CD4-positive, alpha-beta T cell (primary cell): ENCODE measurements around the gene SERPINA5. TPM values are rescaled to one million over a fixed set of nuclear protein-coding genes. Genes with fewer than 3 reads are reported as not detected.

Source experiments
- ATAC-seq: fragments of 200-7000 bp; cut with Tn5 transposase; one replicate; pipeline ENCODE4 v1.10.0; 2022; ENCODE audit warnings: mild to moderate bottlenecking; ENCODE audit not compliant: poor library complexity
- CTCF ChIA-PET: fragments of 350-600 bp; sonication (Branson Sonifier 250); formaldehyde crosslinking; loops from one replicate; lab custom pipeline; 2021; ENCODE audit warnings: antibody characterized with exemption, inconsistent platforms; lab: Charles Lee
- POLR2A ChIA-PET: fragments of 350-600 bp; sonication (Branson Sonifier 250); formaldehyde crosslinking; loops from one replicate; lab custom pipeline; 2021; ENCODE audit warnings: antibody characterized with exemption, inconsistent platforms; lab: Charles Lee
- DNase-seq, 14 experiments: peaks; one replicate each; pipeline ENCODE4 v3.0.0-alpha.2; 2013 to 2020; ENCODE audit warnings: mixed read lengths in 2 of 14
- H3K27ac ChIP-seq, 2 donors: one replicate each; pipeline versions ENCODE4 v1.5.1 to v1.7.0; 2013; ENCODE audit warnings: low read length in 2 of 2, low read depth in 1 of 2, mild to moderate bottlenecking in 1 of 2
- H3K27me3 ChIP-seq, 2 experiments: 1 replicate in 1 of 2; 2 replicates in 1 of 2; pipeline versions ENCODE4 v1.6.1 to v1.7.0; 2013; ENCODE audit warnings: low read length in 2 of 2, control low read depth in 1 of 2, mild to moderate bottlenecking in 1 of 2, moderate library complexity in 1 of 2; ENCODE audit not compliant: insufficient read depth in 2 of 2, control insufficient read depth in 1 of 2
- H3K36me3 ChIP-seq: one replicate; pipeline ENCODE4 v1.6.1; 2013; ENCODE audit warnings: low read length, control low read depth; ENCODE audit not compliant: insufficient read depth
- H3K4me1 ChIP-seq: one replicate; pipeline ENCODE4 v1.6.1; 2013; ENCODE audit warnings: low read length, control low read depth; ENCODE audit not compliant: insufficient read depth
- H3K4me3 ChIP-seq: one replicate; pipeline ENCODE4 v1.5.1; 2013; ENCODE audit warnings: mild to moderate bottlenecking, low read length, moderate library complexity
- H3K9me3 ChIP-seq, 2 experiments: 1 replicate in 1 of 2; 2 replicates in 1 of 2; pipeline versions ENCODE4 v1.6.1 to v1.7.0; 2013; ENCODE audit warnings: low read length in 2 of 2, mild to moderate bottlenecking in 2 of 2, control low read depth in 1 of 2, moderate library complexity in 1 of 2; ENCODE audit not compliant: control insufficient read depth in 1 of 2, insufficient read depth in 1 of 2
- H3K27ac Mint-ChIP-seq: one replicate; pipeline ENCODE4 v1.8.0; 2020; ENCODE audit warnings: mixed read lengths
- H3K27me3 Mint-ChIP-seq: one replicate; pipeline ENCODE4 v1.8.0; 2021; ENCODE audit warnings: mixed read lengths
- H3K36me3 Mint-ChIP-seq: one replicate; pipeline ENCODE4 v1.8.0; 2021; ENCODE audit warnings: low read depth, mixed read lengths
- H3K4me1 Mint-ChIP-seq: one replicate; pipeline ENCODE4 v1.8.0; 2021; ENCODE audit warnings: low read depth, mixed read lengths
- H3K4me3 Mint-ChIP-seq: one replicate; pipeline ENCODE4 v1.8.0; 2020; ENCODE audit warnings: mild to moderate bottlenecking, mixed read lengths
- H3K9me3 Mint-ChIP-seq: one replicate; pipeline ENCODE4 v1.8.0; 2020; ENCODE audit warnings: mixed read lengths
- intact Hi-C, 2 experiments: fragments of 100-400 bp; cut with DNase I in 1 of 2; cut with micrococcal nuclease in 1 of 2; formaldehyde crosslinking; loops; one replicate each; pipeline versions ENCODE4 v1.15.1 to v1.9.0; 2023 to 2025; cut with DNase I, micrococcal nuclease
- total RNA-seq, 174 experiments: library from RNA in 2 of 174; stranded (reverse) in 2 of 174; gene quantifications; one replicate each; pipeline ENCODE4 v1.2.3 and lab custom pipeline; 2021 to 2026
- TF ChIP-seq, protein P1 (sequence below): fragments of 200-600 bp; IDR thresholded peaks from one replicate; pipeline ENCODE4 v1.8.0; 2022; ENCODE audit warnings: antibody characterized with exemption, mild to moderate bottlenecking

The SERPINA5 gene
- total RNA-seq, 2 experiments from 2014 or later, result not detected

DNA sequence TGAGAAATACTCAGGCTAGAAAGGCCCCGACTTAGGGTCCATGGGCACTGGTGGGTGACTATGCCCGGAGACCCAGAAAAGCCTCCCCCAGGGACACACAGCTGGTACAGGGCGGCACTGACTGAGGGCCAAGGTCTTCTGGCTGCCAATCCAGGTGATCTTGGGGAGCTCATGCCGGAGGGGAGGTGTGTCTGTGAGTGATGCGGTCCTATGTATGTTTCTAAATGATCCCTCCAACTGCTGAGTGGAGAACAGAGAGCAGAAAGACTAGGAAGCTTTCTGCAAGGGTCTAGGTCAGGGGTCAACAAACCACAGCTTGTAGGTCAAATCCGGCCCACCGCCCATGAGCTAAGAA, 19.6 kb upstream of the SERPINA5 start:
- Histone ChIP-seq H3K9me3 (peaks cover 0 to 2% of the 10 kb centered on the region in 2 experiments), H3K4me1 (no peaks in the 10 kb centered on the region), H3K27me3 (peaks cover 0 to 5% of the 10 kb centered on the region in 2 experiments), H3K36me3 (no peaks in the 10 kb centered on the region), H3K4me3 (no peak overlapping the region), H3K27ac (no peak overlapping the region)
- Mint-ChIP-seq H3K36me3 (no peaks in the 10 kb centered on the region), H3K27ac (no peak overlapping the region), H3K9me3 (no peaks in the 10 kb centered on the region), H3K27me3 (peaks cover 53% of the 10 kb centered on the region), H3K4me3 (no peak overlapping the region), H3K4me1 (no peaks in the 10 kb centered on the region)
- TF ChIP-seq, protein P1, sequence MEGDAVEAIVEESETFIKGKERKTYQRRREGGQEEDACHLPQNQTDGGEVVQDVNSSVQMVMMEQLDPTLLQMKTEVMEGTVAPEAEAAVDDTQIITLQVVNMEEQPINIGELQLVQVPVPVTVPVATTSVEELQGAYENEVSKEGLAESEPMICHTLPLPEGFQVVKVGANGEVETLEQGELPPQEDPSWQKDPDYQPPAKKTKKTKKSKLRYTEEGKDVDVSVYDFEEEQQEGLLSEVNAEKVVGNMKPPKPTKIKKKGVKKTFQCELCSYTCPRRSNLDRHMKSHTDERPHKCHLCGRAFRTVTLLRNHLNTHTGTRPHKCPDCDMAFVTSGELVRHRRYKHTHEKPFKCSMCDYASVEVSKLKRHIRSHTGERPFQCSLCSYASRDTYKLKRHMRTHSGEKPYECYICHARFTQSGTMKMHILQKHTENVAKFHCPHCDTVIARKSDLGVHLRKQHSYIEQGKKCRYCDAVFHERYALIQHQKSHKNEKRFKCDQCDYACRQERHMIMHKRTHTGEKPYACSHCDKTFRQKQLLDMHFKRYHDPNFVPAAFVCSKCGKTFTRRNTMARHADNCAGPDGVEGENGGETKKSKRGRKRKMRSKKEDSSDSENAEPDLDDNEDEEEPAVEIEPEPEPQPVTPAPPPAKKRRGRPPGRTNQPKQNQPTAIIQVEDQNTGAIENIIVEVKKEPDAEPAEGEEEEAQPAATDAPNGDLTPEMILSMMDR, result no peak
- DNase-seq (no peak), ATAC-seq (no peak)
- ChIA-PET POLR2A (no interaction called here), CTCF (no interaction called here)
- intact Hi-C loops, result no loop called here

DNA sequence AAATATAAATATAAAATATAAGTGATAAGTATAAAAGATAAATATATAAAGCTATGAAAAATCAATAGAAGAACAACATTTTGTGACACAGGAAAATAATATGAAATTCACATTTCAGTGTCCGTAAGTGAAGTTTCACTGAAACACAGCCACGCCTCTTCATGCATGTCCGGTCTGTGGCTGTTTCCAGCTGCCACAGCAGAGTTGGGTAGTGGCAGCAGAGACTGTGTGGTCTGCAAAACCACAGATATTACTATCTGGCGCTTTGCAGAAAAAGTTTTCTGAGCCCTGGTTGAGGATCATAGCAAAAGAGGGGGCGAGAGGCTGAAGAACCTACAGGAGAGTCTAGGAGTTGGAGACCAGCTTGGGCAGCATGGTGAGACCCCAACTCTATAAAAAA, 19.2 kb upstream of the SERPINA5 start:
- TF ChIP-seq, protein P1, result no peak
- H3K4me3 Mint-ChIP-seq, result no peak overlapping the region
- Histone ChIP-seq H3K9me3 (no peaks in the 10 kb centered on the region), H3K27me3 (peaks cover 0 to 5% of the 10 kb centered on the region in 2 experiments), H3K27ac (no peak overlapping the region), H3K4me3 (no peak overlapping the region), H3K36me3 (no peaks in the 10 kb centered on the region), H3K4me1 (no peaks in the 10 kb centered on the region)
- CTCF ChIA-PET, result no interaction called here
- no peak for ATAC-seq
- no peak overlapping the region for H3K27ac Mint-ChIP-seq
- peaks cover 49% of the 10 kb centered on the region for H3K27me3 Mint-ChIP-seq
- H3K9me3 Mint-ChIP-seq, result no peaks in the 10 kb centered on the region
- H3K4me1 Mint-ChIP-seq, result no peaks in the 10 kb centered on the region
- H3K36me3 Mint-ChIP-seq, result no peaks in the 10 kb centered on the region
- DNase-seq, result no peak
- intact Hi-C loops, result no loop called here
- POLR2A ChIA-PET, result no interaction called here

DNA sequence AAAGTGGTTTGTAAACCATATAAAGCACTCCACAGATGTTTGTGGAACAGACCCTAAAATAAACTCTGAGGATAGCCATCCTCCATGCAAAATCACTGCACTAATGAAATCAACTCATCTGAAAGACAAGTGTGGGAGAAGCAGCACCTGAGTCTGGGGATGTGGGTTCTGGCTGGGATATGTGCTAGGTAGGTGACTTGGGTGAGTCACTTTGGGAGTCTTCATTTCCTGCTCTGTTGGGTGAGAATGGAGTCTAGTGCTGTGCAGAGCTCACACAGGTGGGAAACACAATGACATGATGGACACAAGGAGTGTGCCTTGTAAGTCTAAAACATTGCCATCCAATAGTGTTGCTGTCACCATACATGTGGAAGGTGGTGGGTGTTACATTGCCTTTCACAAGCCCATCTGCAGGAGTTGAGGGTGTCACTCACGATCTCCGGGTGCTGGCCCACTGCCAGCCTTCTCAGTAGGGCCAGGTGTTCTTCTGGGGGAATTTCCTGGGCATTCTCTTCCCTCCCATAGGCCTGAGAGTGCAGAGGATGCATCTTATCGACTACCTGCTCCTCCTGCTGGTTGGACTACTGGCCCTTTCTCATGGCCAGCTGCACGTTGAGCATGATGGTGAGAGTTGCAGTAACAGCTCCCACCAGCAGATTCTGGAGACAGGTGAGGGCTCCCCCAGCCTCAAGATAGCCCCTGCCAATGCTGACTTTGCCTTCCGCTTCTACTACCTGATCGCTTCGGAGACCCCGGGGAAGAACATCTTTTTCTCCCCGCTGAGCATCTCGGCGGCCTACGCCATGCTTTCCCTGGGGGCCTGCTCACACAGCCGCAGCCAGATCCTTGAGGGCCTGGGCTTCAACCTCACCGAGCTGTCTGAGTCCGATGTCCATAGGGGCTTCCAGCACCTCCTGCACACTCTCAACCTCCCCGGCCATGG, 18.0 kb upstream of the SERPINA5 start:
- H3K4me3 Mint-ChIP-seq, result no peak overlapping the region
- H3K27me3 ChIP-seq, result peaks cover 0 to 5% of the 10 kb centered on the region in 2 experiments
- no peaks in the 10 kb centered on the region for H3K4me1 Mint-ChIP-seq
- H3K9me3 Mint-ChIP-seq, result no peaks in the 10 kb centered on the region
- no peak overlapping the region for H3K4me3 ChIP-seq
- intact Hi-C loops, result no loop called here
- TF ChIP-seq, protein P1, result no peak
- H3K36me3 ChIP-seq, result no peaks in the 10 kb centered on the region
- peaks cover 38% of the 10 kb centered on the region for H3K27me3 Mint-ChIP-seq
- H3K27ac ChIP-seq, result no peak overlapping the region
- ChIA-PET CTCF (no interaction called here), POLR2A (no interaction called here)
- DNase-seq, result no peak
- no peak for ATAC-seq
- no peak overlapping the region for H3K27ac Mint-ChIP-seq
- H3K4me1 ChIP-seq, result no peaks in the 10 kb centered on the region
- no peaks in the 10 kb centered on the region for H3K9me3 ChIP-seq
- H3K36me3 Mint-ChIP-seq, result no peaks in the 10 kb centered on the region
